ENCODE measurements around the gene DNAAF8.
A peak's percentile ranks its signal among the peaks of the same experiment; 100 is the strongest.

Gene DNAAF8

DNA sequence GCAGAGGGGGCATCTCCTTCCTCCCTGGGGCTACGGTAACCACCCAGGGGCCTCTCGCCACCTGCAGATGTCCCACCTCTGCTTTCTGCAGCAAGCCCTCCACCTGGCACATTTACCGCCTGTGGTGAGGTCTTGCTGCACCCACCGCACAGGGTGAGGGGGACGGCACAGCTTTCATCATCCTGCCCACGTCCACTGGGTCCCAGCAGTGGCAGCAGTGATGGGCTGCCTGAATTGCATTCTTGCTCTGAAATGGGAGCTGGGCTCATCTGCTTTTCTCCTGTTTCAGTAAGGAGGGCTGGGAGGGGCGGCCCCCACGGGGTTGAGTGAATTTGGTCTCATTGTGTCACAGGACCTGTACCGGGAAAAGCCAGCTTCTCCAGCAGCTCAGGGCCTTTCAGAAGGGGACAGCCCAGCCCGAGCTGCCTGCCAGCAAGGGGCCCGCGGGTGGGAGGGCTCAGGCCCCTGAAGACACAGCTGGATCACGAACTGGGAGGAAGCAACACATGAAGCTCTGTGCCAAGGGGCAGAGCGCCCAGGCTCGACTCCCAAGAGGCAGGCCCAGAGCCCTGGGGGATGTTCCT lies 12.7 kb downstream of the DNAAF8 start:
- DNase-seq (ENCODE audit: low read depth, low spot score), result no peak
- H3K4me3 ChIP-seq (ENCODE audit: low read length), result peak overlapping the region; percentile 7

GRCh38 chr16:4747906-4748681 lies 13.8 kb downstream of the DNAAF8 start:
- peak overlapping the region; percentile 15 for H3K4me3 ChIP-seq (ENCODE audit: low read length)
- peak; percentile 73 for DNase-seq (ENCODE audit: low read depth, low spot score)

DNA sequence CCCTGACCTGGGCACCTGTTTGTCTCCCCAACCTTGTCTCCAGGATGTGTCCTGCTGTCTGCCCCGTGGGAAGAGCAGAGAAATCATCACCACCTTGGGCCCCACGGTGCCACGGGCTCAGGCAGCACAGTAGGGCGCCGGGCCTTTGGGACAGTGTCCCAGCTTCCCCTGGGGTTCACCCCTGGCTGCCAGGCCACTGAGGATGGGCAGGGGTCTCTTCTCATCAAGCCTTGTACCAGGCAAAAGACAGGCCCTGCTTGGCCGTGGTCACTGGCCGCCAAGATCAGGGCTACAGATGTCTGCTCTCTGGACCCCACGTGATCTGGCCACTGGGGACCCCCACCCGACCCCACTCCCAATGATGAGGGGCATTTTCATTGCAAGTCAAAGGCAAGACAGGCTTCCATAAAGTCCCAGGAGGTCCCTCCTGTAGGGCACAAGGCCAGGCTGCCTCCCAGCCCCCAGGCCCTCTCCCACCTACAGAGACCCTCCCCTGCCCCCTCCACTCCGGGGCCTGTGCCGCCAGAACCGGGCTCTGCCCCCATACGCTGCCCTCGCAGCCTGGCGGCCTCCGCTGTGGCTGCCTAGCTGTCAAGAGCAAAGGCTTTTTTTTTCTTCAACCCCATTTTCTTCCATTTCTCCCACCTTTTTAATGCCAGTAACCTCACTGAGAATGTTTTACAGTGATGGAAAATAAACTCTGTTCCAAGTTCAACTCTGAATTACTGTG lies 14.5 kb downstream of the DNAAF8 start:
- no peak for DNase-seq (ENCODE audit: low read depth, low spot score)
- no peak overlapping the region for H3K4me3 ChIP-seq (ENCODE audit: low read length)

DNA sequence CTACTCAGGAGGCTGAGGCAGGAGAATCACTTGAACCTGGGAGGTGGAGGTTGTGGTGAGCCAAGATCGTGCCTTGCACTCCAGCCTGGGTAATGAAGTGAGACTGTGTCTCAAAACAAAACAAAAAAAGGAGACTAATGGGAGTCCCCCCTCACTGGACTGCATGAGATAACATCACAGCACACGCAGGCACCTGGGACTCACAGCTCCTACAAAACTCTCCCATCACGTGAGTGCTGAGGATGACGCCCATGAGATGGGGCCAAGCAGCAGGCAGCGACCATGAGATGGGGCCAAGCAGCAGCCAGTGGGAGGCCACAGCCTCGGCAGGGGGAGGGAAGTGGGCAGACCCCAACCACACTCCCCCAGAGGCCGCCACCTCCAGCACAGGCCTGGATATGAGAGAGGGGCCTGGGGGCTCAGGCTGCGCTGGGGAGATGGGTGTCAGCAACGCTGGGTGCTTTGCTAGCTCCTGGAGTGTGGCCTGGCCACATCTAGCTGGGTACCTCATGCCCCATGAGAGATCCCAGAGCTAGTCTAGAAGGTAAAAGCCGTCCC lies 15.4 kb downstream of the DNAAF8 start:
- DNase-seq (ENCODE audit: low read depth, low spot score), result no peak
- no peak overlapping the region for H3K4me3 ChIP-seq (ENCODE audit: low read length)

DNA sequence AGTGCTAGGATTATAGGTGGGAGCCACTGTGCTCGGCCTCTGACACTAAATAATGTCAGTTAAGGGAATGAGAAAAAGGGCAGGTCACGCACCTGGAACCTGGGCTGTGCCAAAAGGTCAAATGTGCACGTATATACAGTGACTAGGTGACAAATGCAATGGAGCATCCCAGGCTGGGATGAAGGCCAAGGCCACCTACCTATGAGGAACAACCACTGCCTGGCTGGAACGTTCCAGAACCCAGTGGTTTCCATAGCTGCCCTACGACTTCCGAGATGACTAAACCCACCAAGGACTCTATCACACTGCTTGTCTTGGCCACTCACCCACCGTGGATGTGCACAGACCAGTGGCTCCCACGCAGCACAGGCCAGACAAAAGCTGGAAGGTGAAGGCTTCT lies 16.6 kb downstream of the DNAAF8 start:
- H3K4me3 ChIP-seq (ENCODE audit: low read length), result no peak overlapping the region
- DNase-seq (ENCODE audit: low read depth, low spot score), result no peak

GRCh38 chr16:4752351-4753100 lies 18.2 kb downstream of the DNAAF8 start:
- H3K4me3 ChIP-seq (ENCODE audit: low read length), result no peak overlapping the region
- DNase-seq (ENCODE audit: low read depth, low spot score), result no peak

DNA sequence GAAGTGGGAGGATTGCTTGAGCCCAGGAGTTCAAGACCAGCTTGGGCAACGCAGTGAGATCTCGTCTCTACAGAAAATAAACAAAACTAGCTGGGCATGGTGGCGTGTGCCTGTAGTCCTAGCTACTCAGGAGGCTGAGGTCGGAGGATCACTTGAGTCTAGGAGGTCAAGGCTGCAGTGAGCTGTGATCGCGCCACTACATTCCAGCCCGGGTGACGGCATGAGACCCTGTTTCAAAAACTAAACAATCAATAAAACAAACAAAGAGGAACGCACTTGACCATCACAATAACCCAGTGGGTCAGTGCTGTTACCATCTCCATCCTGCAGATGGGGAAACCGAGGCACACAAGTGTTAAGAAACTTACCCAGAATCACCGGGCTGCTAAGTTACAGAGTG lies 18.9 kb downstream of the DNAAF8 start:
- no peak overlapping the region for H3K4me3 ChIP-seq (ENCODE audit: low read length)
- DNase-seq (ENCODE audit: low read depth, low spot score), result no peak

GRCh38 chr16:4754865-4755264 lies 20.5 kb downstream of the DNAAF8 start:
- no peak overlapping the region for H3K4me3 ChIP-seq (ENCODE audit: low read length)
- no peak for DNase-seq (ENCODE audit: low read depth, low spot score)

GRCh38 chr16:4755687-4756086 lies 21.4 kb downstream of the DNAAF8 start:
- H3K4me3 ChIP-seq (ENCODE audit: low read length), result no peak overlapping the region
- DNase-seq (ENCODE audit: low read depth, low spot score), result no peak

DNA sequence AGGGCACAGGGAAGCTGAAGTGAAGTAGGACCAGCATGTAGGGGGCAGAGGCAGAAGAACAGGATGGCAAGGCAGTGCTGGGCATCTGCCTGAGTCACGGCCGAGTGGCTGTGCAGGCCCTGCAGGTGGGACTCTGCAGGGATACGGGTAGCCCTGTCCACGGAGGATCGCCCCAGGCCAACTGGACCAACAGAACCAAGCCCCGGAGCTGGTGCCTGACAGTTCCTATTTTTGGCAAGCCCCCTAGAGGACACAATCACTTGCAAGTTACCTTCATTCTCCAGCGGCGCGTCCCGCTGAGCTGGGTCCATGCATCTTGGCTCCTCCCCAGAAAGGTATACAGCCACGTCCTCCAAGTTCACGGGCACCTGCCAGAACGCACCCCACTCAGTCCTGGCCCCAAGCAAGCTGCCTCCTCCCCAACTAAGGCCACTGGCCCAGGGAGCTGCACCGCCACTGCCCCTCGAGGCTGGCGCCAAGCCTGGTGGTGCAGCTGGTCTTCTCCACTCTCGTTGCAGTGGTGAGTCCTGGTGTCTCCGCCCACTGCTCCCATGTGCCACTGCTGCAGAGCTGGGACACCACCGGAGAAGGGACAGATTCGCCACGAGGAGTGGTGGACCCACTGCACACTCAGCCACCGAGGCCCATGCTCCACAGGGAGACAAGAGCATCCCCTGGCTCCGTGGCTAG lies 26.0 kb downstream of the DNAAF8 start:
- no peak for DNase-seq (ENCODE audit: low read depth, low spot score)
- no peak overlapping the region for H3K4me3 ChIP-seq (ENCODE audit: low read length)

DNA sequence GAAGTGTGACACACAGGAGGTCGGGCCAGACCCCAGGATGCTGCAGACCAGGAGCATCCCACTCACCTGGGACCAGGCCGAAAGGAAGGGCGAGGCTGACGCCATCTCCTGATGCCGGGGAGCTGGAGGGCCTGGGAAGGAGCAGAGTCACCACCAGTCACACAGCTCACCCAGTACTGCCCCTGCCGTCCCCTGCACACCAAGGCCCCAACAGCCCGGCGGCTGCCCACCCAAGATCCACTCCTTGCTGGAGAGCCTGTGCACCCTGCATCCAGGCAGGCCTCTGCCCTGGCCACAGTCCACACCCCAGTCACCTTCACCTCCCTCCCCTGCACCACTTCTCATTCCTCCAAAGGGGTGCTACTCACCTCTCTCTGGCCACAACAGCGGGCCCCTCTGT lies 27.9 kb downstream of the DNAAF8 start:
- DNase-seq (ENCODE audit: low read depth, low spot score), result no peak
- H3K4me3 ChIP-seq (ENCODE audit: low read length), result no peak overlapping the region

DNA sequence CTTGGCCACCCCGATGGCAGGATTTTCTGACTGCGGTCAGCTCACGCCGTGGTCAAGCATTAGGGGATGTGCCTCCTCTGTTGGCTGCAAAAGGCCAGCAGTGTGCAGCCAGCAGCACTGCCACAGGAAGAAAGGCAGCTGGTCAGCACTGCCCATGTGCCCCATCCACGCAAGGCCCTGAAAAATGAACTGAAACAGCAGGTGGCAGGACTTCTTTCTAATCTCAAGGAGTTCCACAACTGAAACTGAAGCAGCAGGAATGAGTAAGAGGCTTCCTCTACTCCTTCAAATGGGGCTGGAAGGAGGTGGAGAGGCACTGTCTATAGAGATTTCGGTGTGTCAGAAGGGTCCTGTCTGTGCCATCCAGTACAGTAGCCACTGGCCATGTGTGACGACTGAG lies 29.5 kb downstream of the DNAAF8 start:
- no peak for DNase-seq (ENCODE audit: low read depth, low spot score)
- H3K4me3 ChIP-seq (ENCODE audit: low read length), result no peak overlapping the region

- no peak for DNase-seq (ENCODE audit: low read depth, low spot score)
- peak overlapping the region; percentile 81 for H3K4me3 ChIP-seq (ENCODE audit: low read length)
These were observed 31.5 kb downstream of the DNAAF8 start for GRCh38 chr16:4765511-4766474.

- DNase-seq (ENCODE audit: low read depth, low spot score), result peak; percentile 90
- peak within 1 kb of the TSS; percentile 81 for H3K4me3 ChIP-seq (ENCODE audit: low read length)
These were observed 32.7 kb downstream of the DNAAF8 start, which contains the start of gene ZNF500 for GRCh38 chr16:4766875-4767628. TSS of gene ZNF500 (minus strand) at chr16:4767162. CDS start at chr16:4765978, 1,184 bp downstream.

GRCh38 chr16:4767872-4768548 lies 33.7 kb downstream of the DNAAF8 start:
- DNase-seq (ENCODE audit: low read depth, low spot score), result no peak
- peak overlapping the region; percentile 81 for H3K4me3 ChIP-seq (ENCODE audit: low read length)

DNA sequence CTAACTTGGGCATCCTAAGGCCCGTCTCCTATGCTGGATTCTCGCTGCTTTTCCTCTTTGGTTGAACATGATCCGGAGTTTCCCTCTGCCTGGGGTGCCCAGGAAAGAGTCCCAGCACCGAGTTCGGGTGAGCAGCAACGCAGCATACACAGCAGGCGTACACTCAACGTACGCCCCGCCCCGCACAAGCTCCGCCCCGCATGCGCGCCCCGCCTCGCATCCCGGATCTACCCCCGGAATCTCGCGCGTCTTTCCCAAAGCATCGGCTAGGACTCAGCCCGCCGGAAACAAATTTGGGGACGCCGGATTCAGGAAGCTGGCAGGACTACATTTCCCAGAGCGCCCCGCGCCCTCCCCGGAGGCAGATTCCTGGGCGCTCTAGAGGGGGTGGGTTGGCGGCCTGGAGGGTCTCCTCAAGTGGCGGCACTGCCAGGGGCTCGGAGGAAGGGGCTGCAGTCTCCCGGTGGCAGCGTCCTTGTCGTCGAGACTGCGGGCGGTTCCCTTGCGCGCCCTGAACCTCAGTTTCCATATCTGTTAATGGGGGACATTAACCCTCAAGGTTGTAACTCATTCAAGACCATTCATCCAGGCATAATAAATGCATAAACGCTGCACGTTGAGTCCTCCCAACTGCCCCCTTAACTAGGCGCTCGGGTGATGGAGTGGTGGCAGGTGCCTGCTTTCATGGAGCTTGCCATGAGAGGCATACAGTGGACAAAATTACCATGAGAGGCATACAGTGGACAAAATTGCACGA lies 34.4 kb downstream of the DNAAF8 start:
- peak; percentile 83 for DNase-seq (ENCODE audit: low read depth, low spot score)
- peak overlapping the region; percentile 81 for H3K4me3 ChIP-seq (ENCODE audit: low read length)
